ACC112 (cell line): ENCODE results near the gene SLC12A7.
"Not testable (repeated sequence)": the region's sequence is repeated elsewhere in the genome, so short reads cannot be mapped to it uniquely, and the experiment has no call there.

Experiments
- H2AFZ ChIP-seq: fragments of 200-600 bp; sonication (generic); one replicate; pipeline ENCODE4 v1.6.0; 2017; ENCODE audit warnings: antibody characterized with exemption, low read length; ENCODE audit not compliant: unreplicated experiment
- H3K27ac ChIP-seq: fragments of 200-600 bp; sonication (generic); 2 replicates; pipeline ENCODE4 v1.5.1; 2014; ENCODE audit warnings: low read depth, mild to moderate bottlenecking, antibody characterized with exemption, low read length, moderate library complexity
- H3K27me3 ChIP-seq: fragments of 200-600 bp; sonication (generic); 2 replicates; pipeline ENCODE4 v1.6.1; 2014; ENCODE audit warnings: mild to moderate bottlenecking, antibody characterized with exemption, low read length, moderate library complexity, mixed read lengths; ENCODE audit not compliant: insufficient read depth
- H3K36me3 ChIP-seq: fragments of 200-600 bp; sonication (generic); 2 replicates; pipeline ENCODE4 v1.6.1; 2016; ENCODE audit warnings: mild to moderate bottlenecking, antibody characterized with exemption, low read length, moderate library complexity, mixed read lengths; ENCODE audit not compliant: insufficient read depth
- H3K4me1 ChIP-seq: fragments of 200-600 bp; sonication (generic); one replicate; pipeline ENCODE4 v1.6.1; 2016; ENCODE audit warnings: low read length, mixed read lengths; ENCODE audit not compliant: insufficient read depth, unreplicated experiment, control insufficient read depth
- H3K4me3 ChIP-seq: fragments of 200-600 bp; sonication (generic); 2 replicates; pipeline ENCODE4 v1.5.1; 2014; ENCODE audit warnings: mild to moderate bottlenecking, low read depth, low read length
- H3K79me2 ChIP-seq: fragments of 200-600 bp; sonication (generic); one replicate; pipeline ENCODE4 v1.6.0; 2016; ENCODE audit warnings: low read length; ENCODE audit not compliant: control insufficient read depth, unreplicated experiment, insufficient read depth

The SLC12A7 gene

GRCh38 chr5:1083823-1084605 lies 27.8 kb downstream of the SLC12A7 start:
- H3K4me3 ChIP-seq: no peak overlapping the region
- H3K27ac ChIP-seq: no peak overlapping the region
- no peaks in the 10 kb centered on the region for H3K36me3 ChIP-seq
- no peaks in the 10 kb centered on the region for H3K4me1 ChIP-seq
- no peak overlapping the region for H2AFZ ChIP-seq
- no peaks in the 10 kb centered on the region for H3K79me2 ChIP-seq
- no peaks in the 10 kb centered on the region for H3K27me3 ChIP-seq

GRCh38 chr5:1083026-1083425 lies 28.8 kb downstream of the SLC12A7 start:
- H3K27me3 ChIP-seq, H3K36me3 ChIP-seq, H3K4me3 ChIP-seq, H3K79me2 ChIP-seq, H3K27ac ChIP-seq, H2AFZ ChIP-seq, H3K4me1 ChIP-seq: not testable (repeated sequence)

- H3K79me2 ChIP-seq: no peaks in the 10 kb centered on the region
- H3K4me3 ChIP-seq: no peak overlapping the region
- H3K27me3 ChIP-seq: no peaks in the 10 kb centered on the region
- H2AFZ ChIP-seq: no peak overlapping the region
- H3K27ac ChIP-seq: no peak overlapping the region
- no peaks in the 10 kb centered on the region for H3K36me3 ChIP-seq
- no peaks in the 10 kb centered on the region for H3K4me1 ChIP-seq
Observed at GRCh38 chr5:1081519-1081918, 30.3 kb downstream of the SLC12A7 start.

- Histone ChIP-seq H2AFZ (no peak overlapping the region), H3K79me2 (no peaks in the 10 kb centered on the region), H3K36me3 (no peaks in the 10 kb centered on the region), H3K4me1 (no peaks in the 10 kb centered on the region), H3K27me3 (no peaks in the 10 kb centered on the region), H3K4me3 (no peak overlapping the region), H3K27ac (no peak overlapping the region)
Observed at GRCh38 chr5:1080432-1080831, 31.4 kb downstream of the SLC12A7 start.

- Histone ChIP-seq H3K4me1 (no peaks in the 10 kb centered on the region), H3K27me3 (no peaks in the 10 kb centered on the region), H2AFZ (no peak overlapping the region), H3K36me3 (no peaks in the 10 kb centered on the region), H3K79me2 (no peaks in the 10 kb centered on the region), H3K27ac (no peak overlapping the region), H3K4me3 (no peak overlapping the region)
Observed at GRCh38 chr5:1079961-1080360, 31.9 kb downstream of the SLC12A7 start.

- Histone ChIP-seq H3K4me3 (no peak overlapping the region), H2AFZ (no peak overlapping the region), H3K79me2 (no peaks in the 10 kb centered on the region), H3K27me3 (no peaks in the 10 kb centered on the region), H3K36me3 (no peaks in the 10 kb centered on the region), H3K27ac (no peak overlapping the region), H3K4me1 (no peaks in the 10 kb centered on the region)
Observed at GRCh38 chr5:1079486-1079885, 32.4 kb downstream of the SLC12A7 start.

- H2AFZ ChIP-seq: no peak overlapping the region
Observed at GRCh38 chr5:1078851-1079250, 33.0 kb downstream of the SLC12A7 start.

GRCh38 chr5:1078206-1078605 lies 33.7 kb downstream of the SLC12A7 start:
- Histone ChIP-seq H3K27ac (no peak overlapping the region), H3K36me3 (no peaks in the 10 kb centered on the region), H3K27me3 (no peaks in the 10 kb centered on the region), H2AFZ (no peak overlapping the region), H3K79me2 (no peaks in the 10 kb centered on the region), H3K4me3 (no peak overlapping the region), H3K4me1 (no peaks in the 10 kb centered on the region)

More at GRCh38 chr5:1078851-1079250, 33.0 kb downstream of the SLC12A7 start:
- Histone ChIP-seq H3K27ac (no peak overlapping the region), H3K79me2 (no peaks in the 10 kb centered on the region), H3K4me1 (no peaks in the 10 kb centered on the region), H3K27me3 (no peaks in the 10 kb centered on the region), H3K36me3 (no peaks in the 10 kb centered on the region), H3K4me3 (no peak overlapping the region)

GRCh38 chr5:1077491-1078020 lies 34.3 kb downstream of the SLC12A7 start:
- H2AFZ ChIP-seq: no peak overlapping the region
- H3K36me3 ChIP-seq: no peaks in the 10 kb centered on the region
- no peaks in the 10 kb centered on the region for H3K27me3 ChIP-seq
- no peak overlapping the region for H3K4me3 ChIP-seq
- no peak overlapping the region for H3K27ac ChIP-seq
- H3K4me1 ChIP-seq: no peaks in the 10 kb centered on the region
- H3K79me2 ChIP-seq: no peaks in the 10 kb centered on the region

GRCh38 chr5:1077026-1077425 lies 34.8 kb downstream of the SLC12A7 start:
- H3K79me2 ChIP-seq: no peaks in the 10 kb centered on the region
- no peak overlapping the region for H2AFZ ChIP-seq
- no peak overlapping the region for H3K4me3 ChIP-seq
- no peaks in the 10 kb centered on the region for H3K36me3 ChIP-seq
- no peak overlapping the region for H3K27ac ChIP-seq
- H3K27me3 ChIP-seq: no peaks in the 10 kb centered on the region
- H3K4me1 ChIP-seq: no peaks in the 10 kb centered on the region

GRCh38 chr5:1076406-1076805 lies 35.5 kb downstream of the SLC12A7 start:
- no peak overlapping the region for H3K27ac ChIP-seq
- H3K4me1 ChIP-seq: no peaks in the 10 kb centered on the region
- H3K27me3 ChIP-seq: no peaks in the 10 kb centered on the region
- H3K79me2 ChIP-seq: no peaks in the 10 kb centered on the region
- H3K4me3 ChIP-seq: no peak overlapping the region
- no peak overlapping the region for H2AFZ ChIP-seq
- H3K36me3 ChIP-seq: no peaks in the 10 kb centered on the region
